GM19025 (cell line): ENCODE measurements around the gene RTL9.
"Not testable (repeated sequence)": the region's sequence is repeated elsewhere in the genome, so short reads cannot be mapped to it uniquely, and the experiment has no call there.

ENCODE experiments used
- ATAC-seq: cut with Tn5 transposase; IDR thresholded peaks from one replicate; pipeline ENCODE4 v1.9.1; 2021; ENCODE audit warnings: mild to moderate bottlenecking, low read depth, moderate library complexity; ENCODE audit not compliant: unreplicated experiment

RTL9 gene

GRCh38 chrX:110403441-110404238 lies 45.0 kb downstream of the RTL9 start:
- ATAC-seq = no peak

GRCh38 chrX:110404376-110404775 lies 45.7 kb downstream of the RTL9 start:
- no peak for ATAC-seq

- not testable (repeated sequence) for ATAC-seq
These were observed 47.6 kb downstream of the RTL9 start for GRCh38 chrX:110406250-110406649.

GRCh38 chrX:110406822-110407221 lies 48.2 kb downstream of the RTL9 start:
- no peak for ATAC-seq

DNA sequence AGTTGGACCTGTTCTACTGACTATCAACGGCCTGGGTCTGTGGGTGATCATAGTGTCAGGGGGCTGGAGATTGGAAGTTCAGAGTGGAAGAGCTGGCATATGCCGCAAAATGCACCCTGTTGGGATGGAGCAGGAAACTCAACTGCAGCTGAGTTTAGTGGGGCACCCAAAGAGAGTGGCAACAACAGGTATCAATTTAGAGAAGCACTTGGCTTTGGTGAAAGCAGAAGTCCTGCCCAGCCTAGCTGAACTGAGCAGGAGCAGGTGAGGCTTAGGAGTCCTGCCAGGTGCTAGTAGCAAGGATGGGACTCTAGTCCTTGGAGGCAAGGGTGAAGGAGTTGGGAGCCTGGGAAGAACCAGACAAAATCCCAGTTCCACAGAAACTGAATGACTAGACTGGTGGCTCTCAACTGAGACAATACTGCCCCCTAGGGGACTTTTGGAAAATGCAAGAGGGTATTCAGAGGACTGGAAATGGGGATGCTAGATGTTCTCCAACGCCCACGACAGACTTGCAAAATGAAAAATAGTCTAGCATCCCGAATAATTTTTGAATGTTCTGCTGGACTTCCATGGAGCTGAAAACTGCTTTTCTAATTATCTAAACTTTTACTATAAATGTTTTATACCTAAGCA lies 49.4 kb downstream of the RTL9 start:
- ATAC-seq = no peak
